ENCODE results near the gene TMEM233. TPM values are rescaled to one million over a fixed set of nuclear protein-coding genes. Genes with fewer than 3 reads are reported as not detected.

Gene TMEM233
- total RNA-seq, 5 donors from 2014 or later (not counting 1 experiment from before 2014, with no cell fraction given): not detected

DNA sequence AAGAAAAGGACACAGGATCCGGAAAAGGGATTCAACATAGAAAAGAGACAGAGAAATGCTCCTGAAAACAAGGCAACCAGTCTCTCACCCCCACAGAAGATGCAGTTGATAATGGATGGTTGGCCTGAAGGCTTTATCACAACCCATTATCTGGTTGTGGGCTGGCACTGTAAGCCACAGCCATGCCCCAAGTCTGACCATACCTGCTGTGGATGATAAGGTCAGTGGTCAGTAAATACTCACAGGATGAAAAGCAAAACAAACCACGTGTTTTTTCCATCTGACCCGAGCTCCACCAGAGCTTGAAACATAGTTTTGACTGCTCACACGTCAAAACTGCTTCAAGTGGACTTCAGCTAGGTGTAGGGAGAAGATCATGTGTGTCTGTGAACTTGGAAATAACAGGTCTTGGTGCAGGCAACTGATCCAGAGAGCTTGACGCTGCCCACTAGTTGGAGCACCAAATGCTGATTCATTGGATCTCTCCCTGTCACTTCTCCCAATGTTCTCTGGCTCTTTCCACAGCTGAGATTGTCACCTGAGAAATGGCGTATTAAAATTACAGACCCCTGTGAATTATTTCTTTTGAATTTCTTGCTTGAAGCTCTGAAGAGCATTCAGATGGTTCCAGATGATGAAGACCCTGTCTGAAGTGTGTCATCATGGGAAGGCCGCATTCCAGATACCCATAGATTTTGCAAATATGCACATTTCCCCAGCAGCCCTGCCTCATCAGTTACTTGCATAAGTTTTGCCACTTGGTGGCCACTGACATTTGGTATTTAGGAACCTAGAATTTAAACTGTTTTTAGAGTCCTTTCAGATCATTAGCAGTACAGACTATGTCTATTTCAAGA is 8.5 kb downstream of the TMEM233 start:
- Histone ChIP-seq H3K27me3 (replicated peaks in 1 of 2; ENCODE audit: control insufficient read depth in 2 of 2, extremely low read depth in 1 of 2, insufficient read depth in 2 of 2, low read length in 1 of 2) (peaks cover 4 to 6% of the 10 kb centered on the region in 2 experiments), H3K4me1 (ENCODE audit: control insufficient read depth in 1 of 2, extremely low read depth in 1 of 2, insufficient read depth in 2 of 2, low read length in 2 of 2) (no peaks in the 10 kb centered on the region), H3K36me3 (ENCODE audit: control insufficient read depth in 2 of 2, extremely low read depth in 1 of 2, insufficient read depth in 1 of 2, low read length in 1 of 2) (no peaks in the 10 kb centered on the region), H3K27ac (ENCODE audit: low read length) (no peak overlapping the region), H3K4me3 (ENCODE audit: control insufficient read depth in 1 of 2, extremely low read depth in 1 of 2, low read length in 1 of 2) (no peak overlapping the region), H3K9me3 (no peaks in the 10 kb centered on the region)
- H3K4me3 Mint-ChIP-seq: no peak overlapping the region
- H3K27ac Mint-ChIP-seq: no peak overlapping the region
- POLR2A ChIA-PET: no interaction called here
- CTCF ChIA-PET: no interaction called here
- no peaks in the 10 kb centered on the region for H3K9me3 Mint-ChIP-seq
- peaks cover 35 to 55% of the 10 kb centered on the region in 2 donors for H3K27me3 Mint-ChIP-seq
- no peak for DNase-seq
- WGBS (ENCODE audit: insufficient coverage): 52% methylated on average over 4 of the region's 7 CpGs
- no peak for ATAC-seq (replicated peaks in 1 of 4)
- no peaks in the 10 kb centered on the region for H3K4me1 Mint-ChIP-seq
- no peaks in the 10 kb centered on the region for H3K36me3 Mint-ChIP-seq

DNA sequence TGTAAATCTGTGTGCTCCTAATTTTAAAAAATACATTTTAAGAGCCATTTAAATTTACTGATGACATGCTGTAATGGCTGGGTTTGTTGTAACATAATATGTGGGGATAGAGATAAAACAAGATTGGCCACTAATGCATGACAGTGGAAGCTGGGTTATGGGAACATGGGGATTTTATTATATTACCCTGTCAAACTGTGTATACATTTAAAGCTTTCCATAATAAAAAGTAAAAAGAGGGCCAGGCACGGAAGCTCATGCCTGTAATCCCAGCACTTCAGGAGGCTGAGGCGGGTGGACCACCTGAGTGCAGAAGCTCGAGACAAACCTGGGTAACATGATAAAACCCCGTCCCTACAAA is 9.1 kb downstream of the TMEM233 start:
- H3K9me3 Mint-ChIP-seq: no peaks in the 10 kb centered on the region
- no peaks in the 10 kb centered on the region for H3K4me1 Mint-ChIP-seq
- no peak overlapping the region for H3K4me3 Mint-ChIP-seq
- CTCF ChIA-PET: no interaction called here
- Histone ChIP-seq H3K27ac (ENCODE audit: low read length) (no peak overlapping the region), H3K27me3 (replicated peaks in 1 of 2; ENCODE audit: control insufficient read depth in 2 of 2, extremely low read depth in 1 of 2, insufficient read depth in 2 of 2, low read length in 1 of 2) (peaks cover 4 to 6% of the 10 kb centered on the region in 2 experiments), H3K4me1 (ENCODE audit: control insufficient read depth in 1 of 2, extremely low read depth in 1 of 2, insufficient read depth in 2 of 2, low read length in 2 of 2) (no peaks in the 10 kb centered on the region), H3K9me3 (no peaks in the 10 kb centered on the region), H3K36me3 (ENCODE audit: control insufficient read depth in 2 of 2, extremely low read depth in 1 of 2, insufficient read depth in 1 of 2, low read length in 1 of 2) (no peaks in the 10 kb centered on the region), H3K4me3 (ENCODE audit: control insufficient read depth in 1 of 2, extremely low read depth in 1 of 2, low read length in 1 of 2) (no peak overlapping the region)
- no peak for DNase-seq
- no peak for ATAC-seq (replicated peaks in 1 of 4)
- H3K27me3 Mint-ChIP-seq: peaks cover 29 to 49% of the 10 kb centered on the region in 2 donors
- POLR2A ChIA-PET: no interaction called here
- no CpG with 5 or more reads among the region's 4 CpGs for WGBS (ENCODE audit: insufficient coverage)
- H3K27ac Mint-ChIP-seq: no peak overlapping the region
- no peaks in the 10 kb centered on the region for H3K36me3 Mint-ChIP-seq

DNA sequence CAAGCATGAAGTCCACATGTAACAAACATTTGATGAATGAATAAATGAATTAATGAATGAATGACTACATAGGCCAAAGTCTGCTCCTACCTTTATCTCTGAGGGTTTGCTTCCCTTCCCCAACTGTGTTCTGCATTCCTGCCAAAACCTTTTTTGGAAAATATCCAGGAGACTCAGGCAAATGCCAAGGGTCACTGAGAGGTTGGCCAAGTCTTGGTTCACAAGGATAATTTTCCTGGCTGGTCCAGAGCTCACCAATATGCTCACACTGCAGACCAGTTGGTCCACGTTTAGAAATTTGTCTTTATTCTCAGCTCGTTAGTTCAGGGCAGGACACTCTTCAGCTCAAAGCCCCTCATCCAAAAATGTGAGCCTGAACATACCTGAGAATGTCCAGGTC is 10.2 kb downstream of the TMEM233 start:
- no peaks in the 10 kb centered on the region for H3K36me3 Mint-ChIP-seq
- CTCF ChIA-PET: no interaction called here
- no peaks in the 10 kb centered on the region for H3K4me1 ChIP-seq (ENCODE audit: control insufficient read depth in 1 of 2, extremely low read depth in 1 of 2, insufficient read depth in 2 of 2, low read length in 2 of 2)
- no CpG with 5 or more reads among the region's 2 CpGs for WGBS (ENCODE audit: insufficient coverage)
- H3K27ac ChIP-seq (ENCODE audit: low read length): no peak overlapping the region
- DNase-seq (no peak), ATAC-seq (replicated peaks in 1 of 4) (no peak)
- peaks cover 21 to 39% of the 10 kb centered on the region in 2 donors for H3K27me3 Mint-ChIP-seq
- H3K9me3 Mint-ChIP-seq: peaks cover under 1 to 1% (median under 1%) of the 10 kb centered on the region in 3 donors
- no peaks in the 10 kb centered on the region for H3K36me3 ChIP-seq (ENCODE audit: control insufficient read depth in 2 of 2, extremely low read depth in 1 of 2, insufficient read depth in 1 of 2, low read length in 1 of 2)
- no peak overlapping the region for H3K4me3 ChIP-seq (ENCODE audit: control insufficient read depth in 1 of 2, extremely low read depth in 1 of 2, low read length in 1 of 2)
- H3K4me3 Mint-ChIP-seq: no peak overlapping the region
- no peak overlapping the region for H3K27ac Mint-ChIP-seq
- H3K27me3 ChIP-seq (replicated peaks in 1 of 2; ENCODE audit: control insufficient read depth in 2 of 2, extremely low read depth in 1 of 2, insufficient read depth in 2 of 2, low read length in 1 of 2): peaks cover 2 to 4% of the 10 kb centered on the region in 2 experiments
- no peaks in the 10 kb centered on the region for H3K9me3 ChIP-seq
- no peaks in the 10 kb centered on the region for H3K4me1 Mint-ChIP-seq
- POLR2A ChIA-PET: no interaction called here

DNA sequence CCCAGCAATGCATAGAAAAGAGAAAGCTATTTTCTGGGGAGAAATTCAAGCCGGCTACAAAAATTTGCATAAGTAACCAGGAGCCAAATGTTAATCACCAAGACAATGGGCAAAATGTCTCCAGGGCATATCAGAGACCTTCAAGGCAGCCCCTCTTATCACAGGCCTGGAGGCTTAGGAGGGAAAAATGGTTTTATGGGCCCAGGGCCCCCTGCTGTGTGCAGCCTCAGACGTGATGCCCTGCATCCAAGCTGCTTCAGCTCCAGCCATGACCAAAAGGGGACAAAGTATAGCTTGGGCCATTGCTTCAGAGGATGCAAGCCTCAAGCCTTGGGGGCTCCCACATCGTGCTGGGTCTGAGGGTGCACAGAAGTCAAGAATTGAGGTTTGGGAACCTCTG is 15.8 kb downstream of the TMEM233 start:
- POLR2A ChIA-PET: no interaction called here
- H3K9me3 Mint-ChIP-seq: peaks cover 6 to 14% (median 10%) of the 10 kb centered on the region in 3 donors
- no peak for ATAC-seq (replicated peaks in 1 of 4)

DNA sequence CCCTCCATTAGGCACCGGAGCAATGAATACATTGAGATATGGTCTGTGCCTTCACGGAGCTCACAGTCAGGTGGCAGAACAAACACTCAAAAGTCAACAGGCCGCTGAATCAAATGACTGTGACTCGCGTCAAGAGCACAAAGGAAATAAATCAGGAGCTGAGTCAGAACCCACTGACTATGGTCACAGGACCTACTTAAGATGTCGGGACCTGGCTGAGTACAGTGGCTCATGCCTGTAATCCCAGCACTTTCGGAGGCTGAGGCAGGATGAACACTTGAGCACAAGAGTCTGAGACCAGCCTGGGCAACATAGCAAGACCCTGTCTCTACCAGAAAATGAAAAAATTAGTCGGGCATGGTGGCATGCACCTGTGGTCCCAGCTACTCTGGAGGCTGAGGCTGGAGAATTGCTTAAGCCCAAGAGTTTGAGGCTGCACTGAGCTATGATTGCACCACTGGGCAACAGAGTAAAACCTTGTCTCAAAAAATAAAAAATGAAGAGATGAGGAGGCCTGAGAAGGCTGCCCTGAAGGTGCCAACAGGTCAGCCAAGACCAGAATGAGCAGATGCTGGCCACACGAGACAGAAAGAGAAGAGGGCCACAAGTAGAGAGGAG is 19.9 kb downstream of the TMEM233 start:
- ChIA-PET POLR2A (no interaction called here), CTCF (no interaction called here)

More for the DNA sequence above, 15.8 kb downstream of the TMEM233 start:
- H3K27ac Mint-ChIP-seq: no peak overlapping the region
- CTCF ChIA-PET: no interaction called here
- 51% methylated on average over 2 of the region's 3 CpGs for WGBS (ENCODE audit: insufficient coverage)
- Histone ChIP-seq H3K27me3 (replicated peaks in 1 of 2; ENCODE audit: control insufficient read depth in 2 of 2, extremely low read depth in 1 of 2, insufficient read depth in 2 of 2, low read length in 1 of 2) (peaks cover 0 to 17% of the 10 kb centered on the region in 2 experiments), H3K4me1 (ENCODE audit: control insufficient read depth in 1 of 2, extremely low read depth in 1 of 2, insufficient read depth in 2 of 2, low read length in 2 of 2) (no peaks in the 10 kb centered on the region), H3K9me3 (no peaks in the 10 kb centered on the region), H3K4me3 (ENCODE audit: control insufficient read depth in 1 of 2, extremely low read depth in 1 of 2, low read length in 1 of 2) (no peak overlapping the region), H3K36me3 (ENCODE audit: control insufficient read depth in 2 of 2, extremely low read depth in 1 of 2, insufficient read depth in 1 of 2, low read length in 1 of 2) (no peaks in the 10 kb centered on the region), H3K27ac (ENCODE audit: low read length) (no peak overlapping the region)
- H3K36me3 Mint-ChIP-seq: no peaks in the 10 kb centered on the region
- H3K4me1 Mint-ChIP-seq: no peaks in the 10 kb centered on the region
- no peak overlapping the region for H3K4me3 Mint-ChIP-seq
- H3K27me3 Mint-ChIP-seq: peaks cover 25 to 28% of the 10 kb centered on the region in 2 donors
- DNase-seq: no peak

DNA sequence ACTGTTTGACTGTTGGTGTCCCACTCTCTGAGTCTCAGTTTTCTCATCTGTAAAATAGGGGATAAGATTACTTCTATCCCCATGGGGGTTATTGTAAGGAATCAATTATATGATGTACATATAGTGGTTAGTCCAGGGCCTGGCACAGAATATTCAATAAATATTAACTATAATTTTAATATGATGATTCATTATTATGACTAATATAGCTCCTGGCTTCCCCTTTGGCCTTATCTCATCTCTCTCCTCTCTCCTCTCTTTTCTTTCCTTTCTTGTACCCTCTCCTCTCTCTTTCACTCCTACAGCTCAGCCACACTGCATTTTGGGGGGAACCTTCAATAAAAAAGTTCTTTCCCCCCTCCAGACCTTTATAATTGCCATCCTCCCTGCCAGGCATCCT is 21.1 kb downstream of the TMEM233 start:
- DNase-seq (no peak), ATAC-seq (replicated peaks in 1 of 4) (no peak)
- Histone ChIP-seq H3K36me3 (ENCODE audit: control insufficient read depth in 2 of 2, extremely low read depth in 1 of 2, insufficient read depth in 1 of 2, low read length in 1 of 2) (no peaks in the 10 kb centered on the region), H3K9me3 (no peaks in the 10 kb centered on the region), H3K4me1 (ENCODE audit: control insufficient read depth in 1 of 2, extremely low read depth in 1 of 2, insufficient read depth in 2 of 2, low read length in 2 of 2) (no peaks in the 10 kb centered on the region), H3K4me3 (ENCODE audit: control insufficient read depth in 1 of 2, extremely low read depth in 1 of 2, low read length in 1 of 2) (no peak overlapping the region), H3K27me3 (replicated peaks in 1 of 2; ENCODE audit: control insufficient read depth in 2 of 2, extremely low read depth in 1 of 2, insufficient read depth in 2 of 2, low read length in 1 of 2) (peaks cover 0 to 15% of the 10 kb centered on the region in 2 experiments), H3K27ac (ENCODE audit: low read length) (no peak overlapping the region)
- H3K4me1 Mint-ChIP-seq: no peaks in the 10 kb centered on the region
- H3K4me3 Mint-ChIP-seq: no peak overlapping the region
- POLR2A ChIA-PET: no interaction called here
- peaks cover 36 to 38% of the 10 kb centered on the region in 2 donors for H3K27me3 Mint-ChIP-seq
- CTCF ChIA-PET: no interaction called here
- H3K36me3 Mint-ChIP-seq: no peaks in the 10 kb centered on the region
- H3K9me3 Mint-ChIP-seq: peaks cover 3 to 13% (median 9%) of the 10 kb centered on the region in 3 donors
- no peak overlapping the region for H3K27ac Mint-ChIP-seq

More for the DNA sequence above, 19.9 kb downstream of the TMEM233 start:
- H3K36me3 ChIP-seq (ENCODE audit: control insufficient read depth in 2 of 2, extremely low read depth in 1 of 2, insufficient read depth in 1 of 2, low read length in 1 of 2): no peaks in the 10 kb centered on the region
- Mint-ChIP-seq H3K4me3 (no peak overlapping the region), H3K9me3 (peaks cover 6 to 14% (median 10%) of the 10 kb centered on the region in 3 donors), H3K27me3 (peaks cover 32 to 33% of the 10 kb centered on the region in 2 donors), H3K4me1 (no peaks in the 10 kb centered on the region), H3K36me3 (no peaks in the 10 kb centered on the region), H3K27ac (no peak overlapping the region)
- H3K27me3 ChIP-seq (replicated peaks in 1 of 2; ENCODE audit: control insufficient read depth in 2 of 2, extremely low read depth in 1 of 2, insufficient read depth in 2 of 2, low read length in 1 of 2): peaks cover 0 to 19% of the 10 kb centered on the region in 2 experiments
- no peak for DNase-seq
- no peak for ATAC-seq (replicated peaks in 1 of 4)
- no peaks in the 10 kb centered on the region for H3K4me1 ChIP-seq (ENCODE audit: control insufficient read depth in 1 of 2, extremely low read depth in 1 of 2, insufficient read depth in 2 of 2, low read length in 2 of 2)
- no peak overlapping the region for H3K27ac ChIP-seq (ENCODE audit: low read length)
- 82% methylated on average over 9 of the region's 9 CpGs for WGBS (ENCODE audit: insufficient coverage)
- no peak overlapping the region for H3K4me3 ChIP-seq (ENCODE audit: control insufficient read depth in 1 of 2, extremely low read depth in 1 of 2, low read length in 1 of 2)
- H3K9me3 ChIP-seq: no peaks in the 10 kb centered on the region
